GM12878 (cell line): ENCODE measurements around the gene SLC24A4. TPM values are rescaled to one million over a fixed set of nuclear protein-coding genes. Genes with fewer than 3 reads are reported as not detected.

Source experiments
- ATAC-seq: fragments of 200-7000 bp; cut with Tn5 transposase; 3 replicates; pipeline ENCODE4 v1.9.1; 2020; ENCODE audit warnings: mild to moderate bottlenecking, moderate library complexity
- BruUV-seq: library from RNA; stranded (reverse); fragments of 400-500 nt; replicated peaks from 2 replicates; lab custom pipeline; 2021; lab: Mats Ljungman, UMichigan
- CTCF ChIA-PET: fragments of 300-600 bp; sonication (Branson Sonifier 250); formaldehyde crosslinking; extraction: SDS; loops from one replicate; lab custom pipeline; 2021; ENCODE audit warnings: inconsistent platforms; lab: Yijun Ruan, JAX
- POLR2A ChIA-PET: fragments of 350-600 bp; formaldehyde crosslinking; extraction: SDS; loops from one replicate; lab custom pipeline; 2021; ENCODE audit warnings: inconsistent platforms; lab: Charles Lee
- RAD21 ChIA-PET: fragments of 300-600 bp; sonication (Branson Sonifier 250); formaldehyde crosslinking; loops from one replicate; lab custom pipeline; 2023; ENCODE audit warnings: antibody characterized with exemption; ENCODE audit not compliant: unreplicated experiment; lab: Charles Lee
- SMC1A ChIA-PET: fragments of 300-600 bp; sonication (Branson Sonifier 250); formaldehyde crosslinking; loops from one replicate; lab custom pipeline; 2023; ENCODE audit not compliant: unreplicated experiment, uncharacterized antibody; lab: Charles Lee
- DNase-seq: peaks from one replicate; pipeline ENCODE4 v3.0.0-alpha.2; 2011; ENCODE audit warnings: low read depth, low spot score
- FAIRE-seq: peaks from 3 replicates; lab custom pipeline; 2011; peaks lifted over from hg19 to GRCh38; lab: Jason Lieb, UNC
- H2AFZ ChIP-seq: 2 replicates; pipeline ENCODE4 v1.6.0; 2011; ENCODE audit warnings: low read depth, low read length, control low read depth; ENCODE audit not compliant: control insufficient read depth
- H3K27ac ChIP-seq: 2 replicates; pipeline ENCODE4 v1.5.1; 2011; ENCODE audit warnings: control low read depth; ENCODE audit not compliant: control insufficient read depth, insufficient read depth
- H3K27me3 ChIP-seq, 2 experiments: replicated peaks in 1 of 2; 2 replicates each; pipeline versions ENCODE4 v1.6.0 to v1.6.1; 2011; ENCODE audit warnings: low read length in 1 of 2; ENCODE audit not compliant: control insufficient read depth in 2 of 2, insufficient read depth in 2 of 2
- H3K36me3 ChIP-seq, 2 experiments: 2 replicates each; pipeline ENCODE4 v1.5.1; 2011; ENCODE audit warnings: low read length in 1 of 2; ENCODE audit not compliant: control insufficient read depth in 2 of 2, insufficient read depth in 2 of 2
- H3K4me1 ChIP-seq: 2 replicates; pipeline ENCODE4 v1.6.1; 2011; ENCODE audit warnings: mild to moderate bottlenecking, low read length, moderate library complexity, mixed read lengths; ENCODE audit not compliant: control insufficient read depth, insufficient read depth
- H3K4me2 ChIP-seq: 2 replicates; pipeline ENCODE4 v1.6.0; 2011; ENCODE audit warnings: control low read depth; ENCODE audit not compliant: control insufficient read depth, insufficient read depth
- H3K4me3 ChIP-seq: fragments of 200-600 bp; sonication (generic); 2 replicates; pipeline ENCODE4 v1.5.1; 2016
- H3K79me2 ChIP-seq: 2 replicates; pipeline ENCODE4 v1.6.0; 2011; ENCODE audit warnings: low read length; ENCODE audit not compliant: control insufficient read depth, insufficient read depth
- H3K9ac ChIP-seq: 2 replicates; pipeline ENCODE4 v1.8.0; 2011; ENCODE audit warnings: low read length, control low read depth, mixed read lengths; ENCODE audit not compliant: control insufficient read depth, insufficient read depth
- H3K9me3 ChIP-seq: replicated peaks from 3 replicates; pipeline ENCODE4 v1.5.1; 2011; ENCODE audit warnings: mild to moderate bottlenecking, low read length; ENCODE audit not compliant: control insufficient read depth, insufficient read depth
- H4K20me1 ChIP-seq: 2 replicates; pipeline ENCODE4 v1.6.0; 2011; ENCODE audit not compliant: control insufficient read depth, insufficient read depth
- BCL11A ChIP-seq: IDR thresholded peaks from 2 replicates; pipeline ENCODE4 v1.6.1; 2011; ENCODE audit warnings: low read depth, low read length
- CBFB ChIP-seq: IDR thresholded peaks from 2 replicates; pipeline ENCODE4 v1.6.1; 2016; ENCODE audit warnings: antibody characterized with exemption, low read depth
- CHD2 ChIP-seq: IDR thresholded peaks from 2 replicates; pipeline ENCODE4 v1.6.1; 2011; ENCODE audit warnings: low read depth, low read length, improper control_type of control experiment, borderline replicate concordance
- CREM ChIP-seq: IDR thresholded peaks from 2 replicates; pipeline ENCODE4 v1.6.1; 2014; ENCODE audit warnings: antibody characterized with exemption, low read depth
- GATAD2B ChIP-seq: fragments of 450-650 bp; conservative IDR thresholded peaks from 2 replicates; pipeline ENCODE4 v1.6.1; 2017; ENCODE audit warnings: low read depth, mild to moderate bottlenecking, moderate library complexity
- JUND ChIP-seq: IDR thresholded peaks from 2 replicates; pipeline ENCODE4 v1.6.1; 2012; ENCODE audit warnings: low read depth, mild to moderate bottlenecking, low read length, improper control_type of control experiment, moderate library complexity
- KAT2A ChIP-seq: conservative IDR thresholded peaks from 2 replicates; pipeline ENCODE4 v1.6.1; 2011; ENCODE audit warnings: low read depth, low read length; ENCODE audit not compliant: control insufficient read depth
- NR2C1 ChIP-seq: fragments of 450-650 bp; IDR thresholded peaks from 2 replicates; pipeline ENCODE4 v1.6.1; 2017; ENCODE audit warnings: antibody characterized with exemption, mild to moderate bottlenecking, moderate library complexity
- PAX5 ChIP-seq: IDR thresholded peaks from 2 replicates; pipeline ENCODE4 v1.6.1; 2011; ENCODE audit warnings: low read depth, low read length, borderline replicate concordance
- POU2F2 ChIP-seq: IDR thresholded peaks from 3 replicates; pipeline ENCODE4 v1.6.1; 2011; ENCODE audit warnings: low read depth, mild to moderate bottlenecking, low read length, borderline replicate concordance
- RCOR1 ChIP-seq: conservative IDR thresholded peaks from 2 replicates; pipeline ENCODE4 v1.6.1; 2012; ENCODE audit warnings: low read depth, low read length, improper control_type of control experiment
- SMARCA5 ChIP-seq: fragments of 450-650 bp; IDR thresholded peaks from 2 replicates; pipeline ENCODE4 v1.6.1; 2017; ENCODE audit warnings: mild to moderate bottlenecking
- TCF7 ChIP-seq: IDR thresholded peaks from 2 replicates; pipeline ENCODE4 v1.6.1; 2014; ENCODE audit warnings: antibody characterized with exemption, borderline replicate concordance
- YY1 ChIP-seq: IDR thresholded peaks from 2 replicates; pipeline ENCODE4 v1.6.1; 2011; ENCODE audit warnings: low read depth, mild to moderate bottlenecking, low read length
- ZBED1 ChIP-seq: IDR thresholded peaks from 2 replicates; pipeline ENCODE4 v1.6.1; 2016; ENCODE audit warnings: borderline replicate concordance
- ZZZ3 ChIP-seq: IDR thresholded peaks from 2 replicates; pipeline ENCODE4 v1.6.1; 2011; ENCODE audit warnings: low read depth; ENCODE audit not compliant: control insufficient read depth, insufficient read length
- WGBS: methylation state at CpG from one replicate; pipeline ENCODE4 v1.1.6; 2016; ENCODE audit warnings: low lambda C conversion rate; ENCODE audit not compliant: insufficient replicate concordance, insufficient coverage; ENCODE audit errors: missing lambda C conversion rate; 5-methylcytosine and 5-hydroxymethylcytosine counted together
- in situ Hi-C: fragments of 300-500 bp; cut with MboI; formaldehyde crosslinking; loops from 9 replicates; pipeline ENCODE4 v1.14.3; 2018; ENCODE audit warnings: mixed read lengths
- intact Hi-C: fragments of 100-400 bp; cut with micrococcal nuclease; formaldehyde crosslinking; loops from one replicate; pipeline ENCODE4 v1.14.2; 2022; ENCODE audit not compliant: unreplicated experiment
- polyA plus RNA-seq, 11 experiments: library from polyadenylated mRNA; depleted of rRNA in 4 of 11; unstranded in 6 of 11; stranded (reverse) in 5 of 11; fragments of >200 nt; fragmentation: Nextera tagmentation in 4 of 11; fragmentation: Illumina TruSeq in 1 of 11; extraction: Ambion mirVana in 4 of 11; extraction: Trizol in 1 of 11; gene quantifications; 1 replicate in 1 of 11; 2 replicates in 10 of 11; pipeline versions ENCODE4 v1.2.1 to v1.2.3, GENCODE V29; 2011 to 2016; ENCODE audit warnings: inconsistent platforms in 2 of 11, missing spikeins in 2 of 11, low read depth in 1 of 11
- total RNA-seq, 4 experiments: library from RNA; depleted of rRNA in 3 of 4; stranded (reverse); fragments of >200 nt in 3 of 4; fragmentation: Illumina TruSeq in 1 of 4; extraction: Trizol in 1 of 4; gene quantifications; 2 replicates each; pipeline versions ENCODE4 v1.2.1 to v1.2.3, GENCODE V29; 2013 to 2021
- TF ChIP-seq, protein P1 (sequence below): fragments of 150-350 bp; IDR thresholded peaks from 2 replicates; pipeline ENCODE4 v1.6.1; 2014; ENCODE audit warnings: mild to moderate bottlenecking, low read depth, low read length
- TF ChIP-seq, protein P2 (sequence below): fragments of 450-650 bp; formaldehyde crosslinking; IDR thresholded peaks from 2 replicates; pipeline ENCODE4 v1.5.0; 2022; ENCODE audit warnings: mild to moderate bottlenecking, missing genetic modification characterization

Gene SLC24A4
- total and polyA plus RNA-seq, 10 of the 15 experiments (the other 5 are each of a cell fraction or from before 2014, with no cell fraction given) = under 0.01 to 0.46 (median 0.04) TPM; not detected in 5

DNA sequence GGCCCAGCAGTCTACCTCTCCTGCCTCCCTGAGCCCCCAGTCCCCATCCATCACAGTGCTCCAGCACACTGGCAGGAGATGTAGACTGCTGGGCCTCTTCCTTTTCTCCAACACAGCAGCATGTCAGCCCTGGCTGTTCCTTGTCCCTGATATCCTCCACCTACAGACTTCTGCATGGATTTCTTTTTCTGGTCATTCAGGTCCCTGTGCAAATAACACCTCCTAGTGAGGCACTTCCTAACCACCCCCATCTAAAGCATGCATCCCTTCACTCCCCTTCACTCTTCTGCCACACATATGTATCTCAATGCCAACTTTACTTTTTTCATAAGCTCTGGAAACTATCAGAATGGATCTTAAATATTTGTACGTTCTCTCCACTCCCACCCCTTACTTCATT is 81.5 kb downstream of the SLC24A4 start:
- ChIA-PET POLR2A (no interaction called here), CTCF (no interaction called here), RAD21 (no interaction called here), SMC1A (no interaction called here)
- DNase-seq (no peak), ATAC-seq (no peak), FAIRE-seq (no peak)
- no peaks in the 10 kb centered on the region for H4K20me1 ChIP-seq
- H3K27me3 ChIP-seq = no peaks in the 10 kb centered on the region
- H3K79me2 ChIP-seq = no peaks in the 10 kb centered on the region
- no peak overlapping the region for H3K4me3 ChIP-seq
- no peak overlapping the region for H3K27ac ChIP-seq
- H3K4me1 ChIP-seq = peaks cover 22% of the 10 kb centered on the region
- H3K4me2 ChIP-seq = no peak overlapping the region
- intact Hi-C loops = no loop called here
- TF ChIP-seq YY1 (no peak), ZZZ3 (no peak), SMARCA5 (no peak), KAT2A (no peak), GATAD2B (no peak), POU2F2 (no peak), CREM (no peak), TCF7 (no peak), ZBED1 (no peak), CBFB (no peak), BCL11A (no peak), JUND (no peak), RCOR1 (no peak), PAX5 (no peak), NR2C1 (no peak), CHD2 (no peak)
- TF ChIP-seq, protein P1, sequence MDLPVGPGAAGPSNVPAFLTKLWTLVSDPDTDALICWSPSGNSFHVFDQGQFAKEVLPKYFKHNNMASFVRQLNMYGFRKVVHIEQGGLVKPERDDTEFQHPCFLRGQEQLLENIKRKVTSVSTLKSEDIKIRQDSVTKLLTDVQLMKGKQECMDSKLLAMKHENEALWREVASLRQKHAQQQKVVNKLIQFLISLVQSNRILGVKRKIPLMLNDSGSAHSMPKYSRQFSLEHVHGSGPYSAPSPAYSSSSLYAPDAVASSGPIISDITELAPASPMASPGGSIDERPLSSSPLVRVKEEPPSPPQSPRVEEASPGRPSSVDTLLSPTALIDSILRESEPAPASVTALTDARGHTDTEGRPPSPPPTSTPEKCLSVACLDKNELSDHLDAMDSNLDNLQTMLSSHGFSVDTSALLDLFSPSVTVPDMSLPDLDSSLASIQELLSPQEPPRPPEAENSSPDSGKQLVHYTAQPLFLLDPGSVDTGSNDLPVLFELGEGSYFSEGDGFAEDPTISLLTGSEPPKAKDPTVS = no peak
- TF ChIP-seq, protein P2, sequence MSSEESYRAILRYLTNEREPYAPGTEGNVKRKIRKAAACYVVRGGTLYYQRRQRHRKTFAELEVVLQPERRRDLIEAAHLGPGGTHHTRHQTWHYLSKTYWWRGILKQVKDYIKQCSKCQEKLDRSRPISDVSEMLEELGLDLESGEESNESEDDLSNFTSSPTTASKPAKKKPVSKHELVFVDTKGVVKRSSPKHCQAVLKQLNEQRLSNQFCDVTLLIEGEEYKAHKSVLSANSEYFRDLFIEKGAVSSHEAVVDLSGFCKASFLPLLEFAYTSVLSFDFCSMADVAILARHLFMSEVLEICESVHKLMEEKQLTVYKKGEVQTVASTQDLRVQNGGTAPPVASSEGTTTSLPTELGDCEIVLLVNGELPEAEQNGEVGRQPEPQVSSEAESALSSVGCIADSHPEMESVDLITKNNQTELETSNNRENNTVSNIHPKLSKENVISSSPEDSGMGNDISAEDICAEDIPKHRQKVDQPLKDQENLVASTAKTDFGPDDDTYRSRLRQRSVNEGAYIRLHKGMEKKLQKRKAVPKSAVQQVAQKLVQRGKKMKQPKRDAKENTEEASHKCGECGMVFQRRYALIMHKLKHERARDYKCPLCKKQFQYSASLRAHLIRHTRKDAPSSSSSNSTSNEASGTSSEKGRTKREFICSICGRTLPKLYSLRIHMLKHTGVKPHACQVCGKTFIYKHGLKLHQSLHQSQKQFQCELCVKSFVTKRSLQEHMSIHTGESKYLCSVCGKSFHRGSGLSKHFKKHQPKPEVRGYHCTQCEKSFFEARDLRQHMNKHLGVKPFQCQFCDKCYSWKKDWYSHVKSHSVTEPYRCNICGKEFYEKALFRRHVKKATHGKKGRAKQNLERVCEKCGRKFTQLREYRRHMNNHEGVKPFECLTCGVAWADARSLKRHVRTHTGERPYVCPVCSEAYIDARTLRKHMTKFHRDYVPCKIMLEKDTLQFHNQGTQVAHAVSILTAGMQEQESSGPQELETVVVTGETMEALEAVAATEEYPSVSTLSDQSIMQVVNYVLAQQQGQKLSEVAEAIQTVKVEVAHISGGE = no peak
- H3K9me3 ChIP-seq = peaks cover 14% of the 10 kb centered on the region; the same call in 2 of the 3 replicates
- in situ Hi-C loops = no loop called here
- BruUV-seq = no TSS peak
- no peaks in the 10 kb centered on the region for H3K36me3 ChIP-seq
- H3K9ac ChIP-seq = no peak overlapping the region
- no peak overlapping the region for H2AFZ ChIP-seq
- WGBS = 85% methylated on average over 1 of the region's 1 CpG
